ENCODE results near the gene TSPAN15. TPM values are rescaled to one million over a fixed set of nuclear protein-coding genes. Genes with fewer than 3 reads are reported as not detected.

Gene TSPAN15
- total and polyA plus RNA-seq, 9 donors = 2.8 to 13.7 (median 5.6) TPM

DNA sequence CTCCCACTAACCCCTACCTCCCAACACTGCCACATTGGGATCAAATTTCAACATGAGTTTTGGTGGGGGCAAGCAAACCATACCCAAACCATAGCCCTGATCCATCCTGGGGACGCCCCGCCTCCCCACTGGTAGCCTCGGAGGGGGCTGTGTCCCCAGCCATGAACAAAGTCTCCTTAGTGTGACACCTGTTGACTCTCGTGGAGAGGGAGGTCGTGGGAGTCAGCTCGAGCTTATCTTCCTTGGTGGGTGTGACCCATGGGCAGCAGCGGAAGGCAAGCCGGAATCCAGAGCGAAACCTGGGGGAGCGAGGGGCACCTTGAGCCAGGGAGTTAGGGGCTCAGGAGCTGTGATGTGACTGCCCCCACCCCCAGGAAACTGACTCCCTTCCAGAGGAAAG, 46.5 kb upstream of the TSPAN15 start:
- no peak for DNase-seq
- intact Hi-C loops (cut with DNase I) = loop anchor here in 1 of 4 donors (10.0 kb wide), 1 partner anchor 500 kb away; the partner anchor contains the start of gene DDX50
- no peak overlapping the region for H3K27ac ChIP-seq

DNA sequence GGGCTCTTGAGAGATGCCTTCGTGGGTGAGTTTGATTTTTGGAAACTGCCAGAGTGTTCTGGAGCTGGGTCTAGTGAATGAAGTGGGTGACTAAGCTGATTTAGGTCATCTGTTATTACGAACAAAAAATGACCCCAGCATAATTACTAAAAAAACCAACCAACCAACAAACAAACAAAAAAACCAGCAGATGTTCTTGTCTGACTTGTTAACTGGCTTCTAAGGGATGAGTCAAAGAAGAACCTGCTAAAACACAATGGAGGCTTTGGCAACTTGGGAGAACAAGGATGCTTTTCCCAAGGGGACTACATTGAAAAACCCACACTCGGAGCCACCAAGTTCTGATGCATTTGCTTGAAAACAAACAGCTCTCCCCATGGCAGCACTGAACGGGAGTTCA, 46.0 kb upstream of the TSPAN15 start:
- 69 to 82% (median 78%) methylated on average over 4 of the region's 4 CpGs for WGBS, 3 donors
- intact Hi-C loops (cut with DNase I) = loop anchor here in 1 of 4 donors (10.0 kb wide), 1 partner anchor 500 kb away; the partner anchor contains the start of gene DDX50
- Histone ChIP-seq H3K4me1 (ENCODE audit: insufficient read depth) (peaks cover 11% of the 10 kb centered on the region), H3K36me3 (no peaks in the 10 kb centered on the region), H3K4me3 (no peak overlapping the region), H3K9me3 (no peaks in the 10 kb centered on the region), H3K27me3 (no peaks in the 10 kb centered on the region), H3K27ac (no peak overlapping the region)
- no peak for DNase-seq
- TF ChIP-seq, protein P1, sequence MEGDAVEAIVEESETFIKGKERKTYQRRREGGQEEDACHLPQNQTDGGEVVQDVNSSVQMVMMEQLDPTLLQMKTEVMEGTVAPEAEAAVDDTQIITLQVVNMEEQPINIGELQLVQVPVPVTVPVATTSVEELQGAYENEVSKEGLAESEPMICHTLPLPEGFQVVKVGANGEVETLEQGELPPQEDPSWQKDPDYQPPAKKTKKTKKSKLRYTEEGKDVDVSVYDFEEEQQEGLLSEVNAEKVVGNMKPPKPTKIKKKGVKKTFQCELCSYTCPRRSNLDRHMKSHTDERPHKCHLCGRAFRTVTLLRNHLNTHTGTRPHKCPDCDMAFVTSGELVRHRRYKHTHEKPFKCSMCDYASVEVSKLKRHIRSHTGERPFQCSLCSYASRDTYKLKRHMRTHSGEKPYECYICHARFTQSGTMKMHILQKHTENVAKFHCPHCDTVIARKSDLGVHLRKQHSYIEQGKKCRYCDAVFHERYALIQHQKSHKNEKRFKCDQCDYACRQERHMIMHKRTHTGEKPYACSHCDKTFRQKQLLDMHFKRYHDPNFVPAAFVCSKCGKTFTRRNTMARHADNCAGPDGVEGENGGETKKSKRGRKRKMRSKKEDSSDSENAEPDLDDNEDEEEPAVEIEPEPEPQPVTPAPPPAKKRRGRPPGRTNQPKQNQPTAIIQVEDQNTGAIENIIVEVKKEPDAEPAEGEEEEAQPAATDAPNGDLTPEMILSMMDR (IDR thresholded peaks at IDR 0.05) = no peak
- no peak for TF ChIP-seq EP300 (IDR thresholded peaks at IDR 0.05)
- no peak for TF ChIP-seq POLR2A (IDR thresholded peaks at IDR 0.05)

More for the DNA sequence above, 46.5 kb upstream of the TSPAN15 start:
- H3K4me1 ChIP-seq (ENCODE audit: insufficient read depth) = peaks cover 11% of the 10 kb centered on the region
- no peak overlapping the region for H3K4me3 ChIP-seq
- 82 to 93% (median 88%) methylated on average over 10 of the region's 10 CpGs for WGBS, 3 donors
- no peaks in the 10 kb centered on the region for H3K9me3 ChIP-seq
- H3K27me3 ChIP-seq = no peaks in the 10 kb centered on the region
- TF ChIP-seq POLR2A (IDR thresholded peaks at IDR 0.05) (no peak), EP300 (IDR thresholded peaks at IDR 0.05) (no peak)
- TF ChIP-seq, protein P1 (IDR thresholded peaks at IDR 0.05) = no peak
- no peaks in the 10 kb centered on the region for H3K36me3 ChIP-seq

DNA sequence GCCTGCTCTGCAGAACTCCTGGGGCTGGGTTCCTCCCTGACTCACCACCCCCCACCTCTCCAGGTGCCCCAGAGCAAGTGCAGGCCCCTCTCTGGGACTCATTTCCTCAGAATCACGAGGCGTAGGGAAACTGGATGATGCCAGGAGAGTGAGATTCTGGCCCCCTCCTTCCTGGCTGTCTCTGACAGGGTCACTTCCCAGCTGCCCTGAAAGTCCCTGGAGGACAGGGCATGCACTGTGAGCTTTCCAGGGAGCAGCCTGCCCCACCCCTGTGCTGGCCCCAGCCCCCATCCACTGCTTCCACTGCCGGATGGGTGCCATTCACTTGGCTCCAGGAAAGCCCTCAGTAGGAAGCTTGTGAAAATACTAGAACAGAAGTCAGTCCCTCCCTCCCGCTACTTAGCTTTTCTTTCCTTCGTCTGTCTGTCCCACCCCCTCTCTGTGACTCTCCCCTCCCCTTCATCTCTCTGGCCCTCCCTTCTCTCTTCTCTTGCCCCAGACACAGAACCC, 44.9 kb upstream of the TSPAN15 start:
- H3K36me3 ChIP-seq = no peaks in the 10 kb centered on the region
- intact Hi-C loops (cut with DNase I) = loop anchor here in 1 of 4 donors (10.0 kb wide), 1 partner anchor 502 kb away; the partner anchor contains the start of gene DDX50
- peak in 2 of 5 donors; percentile 20 to 58 for DNase-seq
- H3K27ac ChIP-seq = no peak overlapping the region
- no peak overlapping the region for H3K4me3 ChIP-seq
- peaks cover 11% of the 10 kb centered on the region for H3K4me1 ChIP-seq (ENCODE audit: insufficient read depth)
- no peaks in the 10 kb centered on the region for H3K27me3 ChIP-seq
- no peaks in the 10 kb centered on the region for H3K9me3 ChIP-seq
- no peak for TF ChIP-seq POLR2A (IDR thresholded peaks at IDR 0.05)
- WGBS, 3 donors = 25 to 53% (median 42%) methylated on average over 5 of the region's 5 CpGs

DNA sequence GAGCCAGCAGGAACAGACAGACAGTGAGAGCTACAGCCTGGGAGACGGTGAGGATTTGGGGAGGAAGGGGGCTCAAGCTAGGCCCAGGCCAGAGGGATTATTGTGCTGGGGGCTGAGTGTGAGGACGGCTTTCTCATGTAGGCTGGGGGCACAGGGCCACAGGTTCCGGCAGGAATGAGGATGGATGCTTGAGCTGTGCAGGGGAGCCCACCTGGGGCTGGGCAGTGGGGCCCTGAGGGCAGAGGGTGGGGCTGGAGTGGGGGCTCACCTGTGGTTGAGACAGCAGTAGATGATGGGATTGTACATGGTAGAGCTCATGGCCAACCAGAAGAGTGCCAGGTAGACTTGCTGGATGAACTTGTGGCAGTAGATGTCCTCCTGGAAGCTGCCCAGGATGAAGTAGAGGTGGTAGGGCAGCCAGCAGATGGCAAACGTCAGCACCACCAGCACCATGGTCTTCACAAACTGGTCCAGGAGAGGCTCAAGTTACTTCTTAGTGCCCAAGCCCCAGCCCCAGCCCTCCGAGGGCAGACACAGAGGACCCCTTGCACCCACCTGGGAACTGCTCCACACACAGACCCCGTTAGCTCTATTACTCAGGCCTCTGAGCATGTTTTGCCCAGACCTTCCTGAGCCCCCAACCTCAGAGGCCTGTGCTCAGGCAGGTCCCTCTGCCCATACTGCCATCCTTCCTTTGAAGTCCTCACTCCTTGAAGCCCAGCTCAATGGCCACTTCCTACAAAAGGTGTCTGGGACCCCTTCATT, 44.3 kb upstream of the TSPAN15 start:
- Histone ChIP-seq H3K27ac (no peak overlapping the region), H3K9me3 (no peaks in the 10 kb centered on the region), H3K36me3 (no peaks in the 10 kb centered on the region), H3K4me1 (ENCODE audit: insufficient read depth) (peaks cover 11% of the 10 kb centered on the region), H3K27me3 (no peaks in the 10 kb centered on the region), H3K4me3 (no peak overlapping the region)
- WGBS, 3 donors = 77 to 81% (median 77%) methylated on average over 6 of the region's 6 CpGs
- DNase-seq = no peak
- TF ChIP-seq, protein P1 (IDR thresholded peaks at IDR 0.05) = no peak
- TF ChIP-seq EP300 (IDR thresholded peaks at IDR 0.05) (no peak), POLR2A (IDR thresholded peaks at IDR 0.05) (no peak)
- intact Hi-C loops (cut with DNase I) = loop anchor here in 1 of 4 donors (10.0 kb wide), 1 partner anchor 502 kb away; the partner anchor contains the start of gene DDX50
